ENCODE data around the gene FXYD5.

The FXYD5 gene

GRCh38 chr19:35115177-35115951 is 39.2 kb upstream of the FXYD5 start, which contains the start of gene FXYD3:
FXYD3 (plus strand) TSS chr19:35115823; CDS start chr19:35119377, 3,554 bp downstream.
- Mint-ChIP-seq H3K4me1 (peaks cover 9% of the 10 kb centered on the region), H3K36me3 (no peaks in the 10 kb centered on the region), H3K27me3 (peaks cover 26% of the 10 kb centered on the region), H3K9me3 (no peaks in the 10 kb centered on the region), H3K27ac (peak within 1 kb of the TSS; percentile 24), H3K4me3 (no peak within 1 kb of the TSS)
- DNase-seq = no peak
- CTCF ChIA-PET = interaction anchor here (0.8 to 3.9 kb wide), 4 partner anchors 9 to 48 kb away, joined by 4 to 24 read pairs (median 9); partner anchors contain the start of gene LGI4

- Mint-ChIP-seq H3K27ac (no peak overlapping the region), H3K27me3 (peaks cover 35% of the 10 kb centered on the region)
These were observed 38.3 kb upstream of the FXYD5 start for GRCh38 chr19:35116072-35116801.

GRCh38 chr19:35117116-35117515 is 37.4 kb upstream of the FXYD5 start:
- H3K4me1 Mint-ChIP-seq = peaks cover 9% of the 10 kb centered on the region
- H3K27ac Mint-ChIP-seq = no peak overlapping the region
- no peaks in the 10 kb centered on the region for H3K9me3 Mint-ChIP-seq
- no peak for DNase-seq
- H3K36me3 Mint-ChIP-seq = no peaks in the 10 kb centered on the region
- no peak overlapping the region for H3K4me3 Mint-ChIP-seq
- H3K27me3 Mint-ChIP-seq = peaks cover 44% of the 10 kb centered on the region
- CTCF ChIA-PET = interaction anchor here (1.3 to 3.9 kb wide), 3 partner anchors 19 to 50 kb away, joined by 5 to 24 read pairs (median 7); partner anchors contain the start of gene LGI4

More at GRCh38 chr19:35116072-35116801, 38.3 kb upstream of the FXYD5 start:
- DNase-seq = no peak
- H3K9me3 Mint-ChIP-seq = no peaks in the 10 kb centered on the region
- no peak overlapping the region for H3K4me3 Mint-ChIP-seq
- peaks cover 9% of the 10 kb centered on the region for H3K4me1 Mint-ChIP-seq
- CTCF ChIA-PET = interaction anchor here (1.3 to 3.9 kb wide), 3 partner anchors 20 to 49 kb away, joined by 5 to 24 read pairs (median 7); partner anchors contain the start of gene LGI4
- H3K36me3 Mint-ChIP-seq = no peaks in the 10 kb centered on the region

DNA sequence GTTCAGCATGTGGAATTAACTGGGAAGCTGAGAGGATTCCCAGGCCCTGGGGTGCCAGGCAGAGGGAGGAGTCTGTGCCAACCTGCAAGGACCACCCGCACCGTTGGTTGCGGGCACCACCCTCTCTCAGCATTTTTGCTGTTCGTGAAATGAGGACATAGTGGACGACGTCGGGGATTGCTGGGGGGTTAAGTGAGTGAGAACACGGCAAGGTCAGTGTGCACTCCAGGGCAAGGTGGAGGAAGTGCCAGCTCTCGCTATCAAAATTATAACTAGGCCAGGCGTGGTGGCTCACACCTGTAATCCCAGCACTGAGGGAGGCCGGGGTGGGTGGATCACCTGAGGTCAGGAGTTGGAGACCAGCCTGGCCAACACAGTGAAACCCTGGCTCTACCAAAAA is 36.7 kb upstream of the FXYD5 start:
- peaks cover 9% of the 10 kb centered on the region for H3K4me1 Mint-ChIP-seq
- CTCF ChIA-PET = interaction anchor here (1.0 to 3.9 kb wide), 2 partner anchors 18 kb away, joined by 3 to 24 read pairs; partner anchors contain the start of gene LGI4
- H3K9me3 Mint-ChIP-seq = no peaks in the 10 kb centered on the region
- no peak for DNase-seq
- no peak overlapping the region for H3K27ac Mint-ChIP-seq
- no peak overlapping the region for H3K4me3 Mint-ChIP-seq
- H3K36me3 Mint-ChIP-seq = no peaks in the 10 kb centered on the region
- H3K27me3 Mint-ChIP-seq = peaks cover 51% of the 10 kb centered on the region

- Mint-ChIP-seq H3K9me3 (no peaks in the 10 kb centered on the region), H3K36me3 (no peaks in the 10 kb centered on the region), H3K4me3 (no peak overlapping the region), H3K27ac (no peak overlapping the region), H3K27me3 (peaks cover 53% of the 10 kb centered on the region), H3K4me1 (peaks cover 9% of the 10 kb centered on the region)
- CTCF ChIA-PET = interaction anchor here (1.0 to 1.9 kb wide), 2 partner anchors 19 to 23 kb away, joined by 3 to 5 read pairs; no protein-coding TSS in a partner anchor
- DNase-seq = no peak
These were observed 36.1 kb upstream of the FXYD5 start for GRCh38 chr19:35118268-35119020.

- no peaks in the 10 kb centered on the region for H3K9me3 Mint-ChIP-seq
- no peak overlapping the region for H3K27ac Mint-ChIP-seq
- H3K27me3 Mint-ChIP-seq = peaks cover 55% of the 10 kb centered on the region
- H3K4me3 Mint-ChIP-seq = no peak overlapping the region
- no peak for DNase-seq
- H3K36me3 Mint-ChIP-seq = no peaks in the 10 kb centered on the region
- CTCF ChIA-PET = interaction anchor here (0.7 to 1.9 kb wide), 2 partner anchors 8 to 23 kb away, joined by 3 to 5 read pairs; no protein-coding TSS in a partner anchor
- H3K4me1 Mint-ChIP-seq = peaks cover 13% of the 10 kb centered on the region
These were observed 35.4 kb upstream of the FXYD5 start for GRCh38 chr19:35119091-35119490.

- no peaks in the 10 kb centered on the region for H3K9me3 Mint-ChIP-seq
- no peak overlapping the region for H3K4me3 Mint-ChIP-seq
- H3K27ac Mint-ChIP-seq = no peak overlapping the region
- no peak for DNase-seq
- H3K4me1 Mint-ChIP-seq = peaks cover 15% of the 10 kb centered on the region
- H3K36me3 Mint-ChIP-seq = no peaks in the 10 kb centered on the region
- peaks cover 57% of the 10 kb centered on the region for H3K27me3 Mint-ChIP-seq
- CTCF ChIA-PET = interaction anchor here (0.7 to 1.9 kb wide), 2 partner anchors 9 to 22 kb away, joined by 3 to 5 read pairs; no protein-coding TSS in a partner anchor
These were observed 34.9 kb upstream of the FXYD5 start for GRCh38 chr19:35119578-35120155.

- H3K9me3 Mint-ChIP-seq = no peaks in the 10 kb centered on the region
- H3K27me3 Mint-ChIP-seq = peaks cover 58% of the 10 kb centered on the region
- peaks cover 16% of the 10 kb centered on the region for H3K4me1 Mint-ChIP-seq
- H3K36me3 Mint-ChIP-seq = no peaks in the 10 kb centered on the region
- no peak overlapping the region for H3K4me3 Mint-ChIP-seq
- DNase-seq = no peak
- H3K27ac Mint-ChIP-seq = no peak overlapping the region
- CTCF ChIA-PET = interaction anchor here (1.9 kb wide), 1 partner anchor 21 kb away, joined by 5 read pairs; no protein-coding TSS in a partner anchor
These were observed 34.0 kb upstream of the FXYD5 start for GRCh38 chr19:35120492-35120891.

- Mint-ChIP-seq H3K27me3 (peaks cover 54% of the 10 kb centered on the region), H3K4me1 (peaks cover 16% of the 10 kb centered on the region), H3K27ac (no peak overlapping the region), H3K4me3 (no peak overlapping the region), H3K9me3 (no peaks in the 10 kb centered on the region), H3K36me3 (no peaks in the 10 kb centered on the region)
- no peak for DNase-seq
- CTCF ChIA-PET = no interaction called here
These were observed 33.6 kb upstream of the FXYD5 start for GRCh38 chr19:35120898-35121297.

DNA sequence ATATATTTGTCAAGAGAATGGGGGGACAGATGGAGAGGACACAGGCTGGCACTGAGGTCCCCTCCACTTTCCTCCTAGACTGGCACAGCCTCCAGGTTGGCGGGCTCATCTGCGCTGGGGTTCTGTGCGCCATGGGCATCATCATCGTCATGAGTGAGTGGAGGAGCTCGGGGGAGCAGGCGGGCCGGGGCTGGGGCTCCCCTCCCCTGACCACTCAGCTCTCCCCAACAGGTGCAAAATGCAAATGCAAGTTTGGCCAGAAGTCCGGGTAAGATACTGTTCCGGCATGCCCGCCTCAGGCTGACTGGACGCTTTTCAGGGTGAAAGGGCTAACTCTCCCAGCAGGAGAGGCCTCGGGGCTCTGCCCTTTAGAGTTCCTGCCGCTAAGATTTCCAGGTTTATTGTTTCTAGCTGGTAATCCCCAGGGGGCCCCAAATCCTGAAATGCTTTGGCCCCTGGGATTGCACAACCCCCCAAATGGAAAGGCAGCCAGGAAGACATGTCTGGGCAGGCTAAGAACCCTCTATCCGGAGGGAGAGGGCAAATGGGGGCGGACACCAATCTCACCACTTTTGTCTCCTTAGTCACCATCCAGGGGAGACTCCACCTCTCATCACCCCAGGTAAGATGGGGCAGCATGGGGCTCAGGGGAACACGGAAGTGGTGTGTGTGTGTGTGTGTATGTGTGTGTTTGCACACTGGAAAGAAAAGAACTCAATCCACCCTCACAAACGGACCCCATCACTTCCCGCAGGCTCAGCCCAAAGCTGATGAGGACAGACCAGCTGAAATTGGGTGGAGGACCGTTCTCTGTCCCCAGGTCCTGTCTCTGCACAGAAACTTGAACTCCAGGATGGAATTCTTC is 31.6 kb upstream of the FXYD5 start:
- no peaks in the 10 kb centered on the region for H3K36me3 Mint-ChIP-seq
- no peaks in the 10 kb centered on the region for H3K9me3 Mint-ChIP-seq
- peaks cover 41% of the 10 kb centered on the region for H3K27me3 Mint-ChIP-seq
- DNase-seq = no peak
- peaks cover 16% of the 10 kb centered on the region for H3K4me1 Mint-ChIP-seq
- CTCF ChIA-PET = no interaction called here
- no peak overlapping the region for H3K4me3 Mint-ChIP-seq
- H3K27ac Mint-ChIP-seq = no peak overlapping the region

- Mint-ChIP-seq H3K36me3 (no peaks in the 10 kb centered on the region), H3K4me3 (peak overlapping the region; percentile 70), H3K27me3 (peaks cover 41% of the 10 kb centered on the region), H3K27ac (no peak overlapping the region), H3K9me3 (no peaks in the 10 kb centered on the region), H3K4me1 (peaks cover 16% of the 10 kb centered on the region)
- CTCF ChIA-PET = interaction anchor here (1.1 to 2.0 kb wide), 2 partner anchors 14 to 18 kb away, joined by 3 to 7 read pairs; no protein-coding TSS in a partner anchor
- DNase-seq = no peak
These were observed 31.0 kb upstream of the FXYD5 start for GRCh38 chr19:35123573-35123972.

DNA sequence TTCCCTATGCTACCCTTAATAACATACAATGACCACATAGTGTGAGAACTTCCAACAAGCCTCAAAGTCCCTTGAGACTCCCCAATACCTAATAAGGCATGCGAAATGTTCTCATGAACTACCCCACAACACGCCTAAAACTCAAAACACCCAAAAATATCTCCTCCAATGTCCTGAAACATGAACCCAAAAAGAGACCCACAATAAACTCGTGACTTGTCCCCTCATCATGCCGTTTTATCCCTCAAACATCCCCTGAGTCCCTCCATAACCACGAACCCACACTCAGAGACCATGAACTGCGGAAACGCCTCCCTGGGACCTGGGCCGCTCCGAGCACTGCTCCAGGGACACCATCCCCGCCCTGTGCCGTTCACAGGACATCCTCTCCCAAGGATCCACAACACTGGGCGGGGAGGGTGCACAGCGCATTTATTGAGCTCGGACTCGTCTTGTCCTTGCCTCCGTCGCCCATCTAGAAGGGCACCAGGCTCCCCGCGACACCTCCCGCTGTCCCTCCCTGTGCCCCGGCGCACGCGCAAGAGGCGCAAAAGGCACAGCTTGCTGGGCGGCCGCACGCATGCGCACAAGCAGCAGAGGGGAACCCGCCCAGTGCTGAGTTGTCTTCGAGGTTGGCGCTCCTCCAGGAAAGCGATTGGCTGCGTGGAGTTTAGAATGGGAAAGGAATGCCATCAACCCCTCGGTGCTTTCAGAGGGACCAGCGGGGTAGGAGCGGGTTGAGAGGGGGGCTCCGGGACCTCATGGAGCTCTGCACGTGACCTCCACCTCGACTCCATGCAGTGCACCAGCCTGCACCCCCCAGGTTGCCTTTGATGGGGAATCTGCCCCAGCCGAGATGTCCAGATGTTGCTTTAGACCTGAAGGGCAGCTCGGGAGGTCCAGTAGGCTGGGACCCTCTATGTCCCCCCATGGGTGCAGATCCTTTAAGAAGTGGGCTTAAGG is 30.2 kb upstream of the FXYD5 start:
- Mint-ChIP-seq H3K27me3 (peaks cover 45% of the 10 kb centered on the region), H3K4me1 (peaks cover 16% of the 10 kb centered on the region), H3K4me3 (peak overlapping the region; percentile 70)

More for the DNA sequence above, 30.2 kb upstream of the FXYD5 start:
- no peaks in the 10 kb centered on the region for H3K36me3 Mint-ChIP-seq
- DNase-seq = peak; percentile 91
- peak overlapping the region; percentile 75 for H3K27ac Mint-ChIP-seq
- CTCF ChIA-PET = interaction anchor here (1.0 to 2.0 kb wide), 7 partner anchors 9 to 80 kb away, joined by 3 to 11 read pairs (median 4); partner anchors contain the start of gene LGI4
- H3K9me3 Mint-ChIP-seq = no peaks in the 10 kb centered on the region

Measured in activated naive CD4-positive, alpha-beta T cell treated with anti-CD3 and anti-CD28 coated beads, Interleukin-2, amount 10 ng/mL, durations not matched to agents 7 days and 5 days (primary cell).